ENCODE results near the gene TRIM66. TPM values are rescaled to one million over a fixed set of nuclear protein-coding genes. Genes with fewer than 3 reads are reported as not detected.

The TRIM66 gene
- total RNA-seq, 1 experiment from 2014 or later, result 2.1 TPM

DNA sequence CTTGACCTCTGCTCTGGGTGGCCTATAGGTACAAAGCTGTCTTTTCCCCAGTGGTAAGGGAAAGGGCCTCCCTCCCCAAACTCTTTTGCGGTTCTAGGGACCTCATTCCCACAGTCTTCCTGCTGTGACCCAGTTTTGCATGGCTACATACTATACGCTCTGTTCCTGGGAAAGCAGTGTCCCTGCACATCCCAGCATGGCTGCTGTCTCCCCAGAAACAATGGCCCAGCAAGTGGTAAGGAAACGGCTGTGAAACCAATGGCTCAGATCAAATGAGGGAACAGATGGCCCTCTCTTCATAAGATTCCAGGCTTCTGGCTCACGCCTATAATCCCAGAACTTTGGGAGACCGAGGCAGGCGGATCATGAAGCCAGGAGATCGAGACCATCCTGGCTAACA, 41.2 kb upstream of the TRIM66 start:
- Histone ChIP-seq H3K14ac (ENCODE audit: insufficient read depth, low read length) (no peak overlapping the region), H3K27me3 (ENCODE audit: insufficient read depth, low read length) (no peaks in the 10 kb centered on the region), H2AFZ (ENCODE audit: low read length) (no peak overlapping the region), H2BK5ac (ENCODE audit: insufficient read length, low read length) (no peak overlapping the region), H3K4me2 (ENCODE audit: insufficient read depth, insufficient read length, low read length) (no peak overlapping the region), H3K56ac (ENCODE audit: insufficient read length, low read depth, low read length) (no peak overlapping the region), H3K27ac (ENCODE audit: insufficient read length, low read depth, low read length) (no peak overlapping the region), H3K23me2 (ENCODE audit: insufficient read length, low read depth, low read length, poor library complexity, severe bottlenecking) (no peaks in the 10 kb centered on the region), H2AK5ac (ENCODE audit: insufficient read length, low read length) (no peak overlapping the region), H3K18ac (ENCODE audit: insufficient read length, low read depth, low read length) (no peak overlapping the region), H3K9me3 (ENCODE audit: control insufficient read depth, low read depth, low read length) (no peaks in the 10 kb centered on the region), H4K5ac (ENCODE audit: insufficient read length, low read depth, low read length) (no peak overlapping the region), H3T11ph (ENCODE audit: low read length) (no peak overlapping the region), H2BK15ac (ENCODE audit: low read depth, low read length) (no peak overlapping the region), H3K4ac (ENCODE audit: low read depth, low read length) (no peak overlapping the region), H2BK120ac (ENCODE audit: low read depth, low read length, poor library complexity, severe bottlenecking) (no peak overlapping the region), H4K8ac (replicated peaks; ENCODE audit: insufficient read length, low read depth, low read length) (no peak overlapping the region), H3K79me1 (ENCODE audit: insufficient read depth, low read depth, low read length, poor library complexity, severe bottlenecking) (no peaks in the 10 kb centered on the region), H2BK12ac (ENCODE audit: insufficient read length, low read depth, low read length) (no peak overlapping the region), H4K91ac (ENCODE audit: insufficient read length, low read depth, low read length) (no peak overlapping the region), H2BK20ac (ENCODE audit: low read depth, low read length, poor library complexity, severe bottlenecking) (no peak overlapping the region), H3K4me1 (ENCODE audit: insufficient read depth, low read length) (no peaks in the 10 kb centered on the region; the same call in 1 of the 2 replicates), H4K20me1 (ENCODE audit: control insufficient read depth, insufficient read depth, insufficient read length) (no peaks in the 10 kb centered on the region), H3K23ac (ENCODE audit: insufficient read length, low read depth, low read length) (no peak overlapping the region), H3K79me2 (ENCODE audit: insufficient read depth, low read length) (no peaks in the 10 kb centered on the region), H3K9ac (ENCODE audit: extremely low read depth, insufficient read length, low read length) (no peak overlapping the region)
- Mint-ChIP-seq H3K27me3 (ENCODE audit: low read depth) (no peaks in the 10 kb centered on the region; the same call in none of the 2 replicates), H3K4me3 (no peak overlapping the region), H3K9me3 (no peaks in the 10 kb centered on the region), H3K27ac (peak overlapping the region; percentile 28 to 85 (median 59); a peak in 5 of 7 replicates), H3K4me1 (peaks cover 46 to 49% of the 10 kb centered on the region in 2 experiments), H3K36me3 (ENCODE audit: insufficient read depth in 1 of 3, low read depth in 3 of 3) (peaks cover 0 to 3% (median 3%) of the 10 kb centered on the region in 3 experiments; a peak in 5 of 7 replicates)
- TF ChIP-seq, protein P1, sequence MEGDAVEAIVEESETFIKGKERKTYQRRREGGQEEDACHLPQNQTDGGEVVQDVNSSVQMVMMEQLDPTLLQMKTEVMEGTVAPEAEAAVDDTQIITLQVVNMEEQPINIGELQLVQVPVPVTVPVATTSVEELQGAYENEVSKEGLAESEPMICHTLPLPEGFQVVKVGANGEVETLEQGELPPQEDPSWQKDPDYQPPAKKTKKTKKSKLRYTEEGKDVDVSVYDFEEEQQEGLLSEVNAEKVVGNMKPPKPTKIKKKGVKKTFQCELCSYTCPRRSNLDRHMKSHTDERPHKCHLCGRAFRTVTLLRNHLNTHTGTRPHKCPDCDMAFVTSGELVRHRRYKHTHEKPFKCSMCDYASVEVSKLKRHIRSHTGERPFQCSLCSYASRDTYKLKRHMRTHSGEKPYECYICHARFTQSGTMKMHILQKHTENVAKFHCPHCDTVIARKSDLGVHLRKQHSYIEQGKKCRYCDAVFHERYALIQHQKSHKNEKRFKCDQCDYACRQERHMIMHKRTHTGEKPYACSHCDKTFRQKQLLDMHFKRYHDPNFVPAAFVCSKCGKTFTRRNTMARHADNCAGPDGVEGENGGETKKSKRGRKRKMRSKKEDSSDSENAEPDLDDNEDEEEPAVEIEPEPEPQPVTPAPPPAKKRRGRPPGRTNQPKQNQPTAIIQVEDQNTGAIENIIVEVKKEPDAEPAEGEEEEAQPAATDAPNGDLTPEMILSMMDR (conservative IDR thresholded peaks at IDR 0.05), result no peak
- DNase-seq, result no peak
- WGBS (ENCODE audit: extremely low coverage, insufficient read length, low lambda C conversion rate), result no CpG with 5 or more reads among the region's 7 CpGs
